GM15510 (cell line): ENCODE results near the gene RBM18.

Source experiments
- POLR2A ChIP-seq: IDR thresholded peaks from 3 replicates; pipeline ENCODE4 v1.6.1; 2011; ENCODE audit warnings: borderline replicate concordance; ENCODE audit not compliant: insufficient read length; ENCODE audit errors: extremely low read depth

Gene RBM18, protein sequence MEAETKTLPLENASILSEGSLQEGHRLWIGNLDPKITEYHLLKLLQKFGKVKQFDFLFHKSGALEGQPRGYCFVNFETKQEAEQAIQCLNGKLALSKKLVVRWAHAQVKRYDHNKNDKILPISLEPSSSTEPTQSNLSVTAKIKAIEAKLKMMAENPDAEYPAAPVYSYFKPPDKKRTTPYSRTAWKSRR

DNA sequence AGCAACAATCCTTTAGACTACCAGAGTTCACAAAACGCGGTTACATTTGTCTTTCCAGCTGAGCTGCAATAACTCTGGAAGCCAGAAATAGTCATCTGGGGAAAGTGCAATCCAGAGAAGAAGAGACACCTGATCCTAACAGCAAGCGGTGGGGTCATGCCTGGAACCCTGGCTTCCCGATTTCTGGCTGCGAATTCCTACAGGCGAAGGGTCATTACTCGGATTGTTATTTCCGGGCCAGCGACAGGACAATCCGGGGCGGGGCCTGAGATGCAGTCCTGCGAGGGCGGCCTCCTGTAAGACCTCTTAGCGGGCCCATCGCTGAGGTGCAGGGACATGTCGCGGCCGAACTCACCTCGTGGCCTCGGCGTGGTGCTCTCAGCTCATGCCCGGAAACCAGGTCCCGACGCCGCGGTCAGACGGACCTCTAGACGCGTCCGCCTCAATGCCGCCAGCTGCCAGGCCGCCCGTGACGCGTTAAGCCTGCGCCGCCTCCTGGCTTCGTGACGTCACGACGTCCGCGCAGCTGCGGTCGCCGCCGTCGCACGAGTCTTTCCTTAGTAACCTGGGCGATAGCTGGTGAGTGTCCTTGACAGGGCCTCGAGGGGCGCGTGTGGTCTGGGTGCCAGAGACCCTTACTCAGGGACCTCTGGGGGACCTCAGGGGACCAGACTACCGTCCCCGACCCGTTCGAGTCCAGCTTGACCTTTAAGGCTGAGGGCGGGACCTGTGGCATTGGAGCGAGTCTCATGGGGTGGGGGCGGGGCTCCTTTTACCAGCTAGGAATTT lies at the start of gene RBM18, which contains the start of gene MRRF:
RBM18 (minus strand) TSS at position 481 of the 789 bp plus-strand sequence. CDS start 3,348 bp downstream, outside the sequence.
MRRF (plus strand) TSS at position 523 of the 789 bp plus-strand sequence. CDS start 6,010 bp downstream, outside the sequence.
- TF ChIP-seq POLR2A: peak; percentile 87

DNA sequence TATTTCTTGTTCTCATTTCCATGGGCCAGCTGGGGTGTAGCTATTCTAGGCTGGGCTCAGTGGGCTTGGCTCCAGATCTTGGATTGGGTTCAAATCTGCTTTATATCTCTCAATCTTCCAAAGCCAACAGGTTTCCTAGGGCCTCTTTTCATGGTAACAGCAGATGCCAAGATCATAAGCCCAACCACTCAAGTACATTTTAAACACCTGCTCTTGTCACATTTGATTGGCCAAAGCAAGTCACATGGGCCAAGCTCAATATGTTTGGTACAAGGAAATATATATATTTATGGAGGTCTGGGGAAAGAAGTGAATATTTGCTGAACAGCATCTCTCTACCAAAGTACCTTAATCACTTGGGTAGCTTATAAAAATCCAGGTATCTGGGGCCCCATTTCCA lies 49.5 kb upstream of the RBM18 start:
- TF ChIP-seq POLR2A: no peak

GRCh38 chr9:122309861-122310260 lies 45.2 kb upstream of the RBM18 start:
- TF ChIP-seq POLR2A: no peak

DNA sequence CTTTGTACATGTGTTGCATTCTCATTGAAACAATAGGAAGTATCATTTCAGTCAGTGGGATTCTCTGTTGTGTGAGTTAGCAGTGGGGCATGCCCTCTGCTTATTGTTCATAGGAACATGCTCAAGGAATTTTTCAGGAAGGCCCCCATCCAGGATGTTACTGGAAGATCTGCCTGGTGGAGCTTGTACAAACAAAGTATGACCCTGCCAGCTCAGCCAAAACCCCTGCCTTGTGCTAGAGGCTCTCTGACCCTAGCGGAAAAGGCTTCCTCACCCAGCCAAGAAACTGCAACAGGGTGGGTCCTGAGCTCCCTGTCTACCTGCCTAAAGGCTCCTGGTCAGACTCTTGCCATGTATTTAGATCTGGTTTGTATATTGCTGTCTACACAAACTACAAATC lies 43.3 kb upstream of the RBM18 start:
- TF ChIP-seq POLR2A: no peak

DNA sequence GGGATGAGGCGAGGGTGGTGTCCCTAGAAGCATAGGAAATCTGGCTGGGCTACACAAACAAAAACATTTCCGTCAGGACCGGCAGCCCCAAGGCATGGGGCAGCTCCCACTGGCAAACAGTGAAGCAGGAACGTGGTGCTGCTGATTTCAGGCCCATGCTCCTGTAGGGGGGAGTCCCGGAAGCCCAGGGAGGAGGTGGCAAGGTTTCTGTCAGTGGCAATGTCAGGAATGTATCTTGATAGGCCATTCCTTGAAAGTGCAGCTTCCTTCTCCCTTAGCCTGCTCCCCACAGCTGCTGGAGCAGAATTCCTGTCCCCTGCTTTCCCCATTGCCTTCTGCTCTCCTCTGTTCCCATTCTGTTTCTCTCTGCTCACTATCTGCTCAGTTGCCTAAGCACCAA lies 42.4 kb upstream of the RBM18 start:
- TF ChIP-seq POLR2A: no peak

DNA sequence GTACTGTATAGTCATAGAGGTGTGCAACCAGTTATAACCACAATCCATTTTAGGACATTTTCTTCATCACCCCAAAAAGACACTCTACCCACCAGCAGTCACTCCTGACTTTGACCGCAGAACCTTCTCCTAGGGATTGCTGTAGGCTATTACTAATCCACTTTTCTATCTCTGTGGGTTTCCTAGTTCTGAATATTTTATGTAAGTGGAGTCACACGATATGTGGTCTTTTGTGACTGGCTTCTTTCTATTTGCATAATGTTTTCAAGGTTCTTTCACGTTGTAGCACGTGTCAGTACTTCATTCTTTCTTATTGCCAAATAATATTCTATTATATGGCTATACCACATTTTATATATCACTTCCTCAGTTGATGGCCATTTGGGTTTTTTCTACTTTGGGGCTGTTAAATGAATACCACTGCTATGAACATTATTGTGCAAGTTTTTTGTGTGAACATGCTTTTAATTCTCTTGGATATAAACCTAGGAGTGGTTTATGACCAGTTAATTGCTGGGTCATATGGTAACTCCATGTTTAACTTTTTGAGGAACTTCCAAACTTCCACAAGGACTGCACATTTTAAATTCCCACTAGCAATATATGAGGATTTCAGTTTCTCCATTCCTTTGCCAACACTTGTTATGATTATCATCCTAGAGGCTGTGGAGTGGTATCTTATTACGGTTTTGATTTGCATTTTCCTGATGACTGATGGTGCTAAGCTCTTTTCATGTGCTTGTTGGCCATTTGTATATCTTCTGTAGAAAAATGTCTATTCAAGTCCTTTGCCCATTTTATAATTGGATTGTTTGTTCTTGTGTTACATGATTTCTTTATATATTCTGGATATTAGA lies 37.8 kb upstream of the RBM18 start:
- no peak for TF ChIP-seq POLR2A

DNA sequence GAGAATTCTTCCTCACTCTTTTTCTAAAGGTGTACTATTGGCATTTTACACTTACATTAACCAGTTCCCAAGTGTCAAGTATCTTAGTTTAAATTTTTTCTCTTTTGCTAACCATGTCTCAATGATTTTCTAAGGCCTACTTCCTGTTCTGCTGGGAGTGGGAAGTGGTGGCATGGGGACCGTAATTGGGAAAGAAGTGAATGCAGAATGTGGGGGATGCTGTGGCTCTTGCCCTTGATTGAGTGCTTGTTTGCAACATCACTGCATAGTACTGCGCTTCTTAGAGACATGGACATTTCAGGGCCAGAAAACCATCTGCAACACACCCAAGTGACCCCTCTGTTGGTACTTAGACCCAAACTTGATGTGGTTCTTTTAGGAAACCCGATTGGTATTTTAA lies 32.9 kb upstream of the RBM18 start:
- TF ChIP-seq POLR2A: no peak

DNA sequence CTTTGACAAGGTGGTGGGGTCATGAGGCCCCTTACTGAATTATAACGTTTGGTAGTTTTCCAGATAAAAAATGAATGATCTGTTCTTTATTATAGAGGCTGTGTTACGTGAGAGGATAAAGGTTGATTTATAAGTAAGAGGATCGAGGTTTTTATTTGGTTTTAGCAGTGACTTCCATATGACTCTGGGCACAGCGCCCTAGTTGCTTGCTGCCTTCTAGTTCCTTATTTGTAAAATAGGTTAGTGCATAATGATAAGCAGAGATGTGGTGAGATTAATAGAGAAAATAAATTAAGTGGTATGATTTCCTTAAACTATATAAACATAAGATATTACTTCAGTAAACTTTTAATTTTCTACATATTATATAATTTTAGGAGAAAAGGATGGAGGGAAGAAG lies 29.9 kb upstream of the RBM18 start:
- TF ChIP-seq POLR2A: no peak

DNA sequence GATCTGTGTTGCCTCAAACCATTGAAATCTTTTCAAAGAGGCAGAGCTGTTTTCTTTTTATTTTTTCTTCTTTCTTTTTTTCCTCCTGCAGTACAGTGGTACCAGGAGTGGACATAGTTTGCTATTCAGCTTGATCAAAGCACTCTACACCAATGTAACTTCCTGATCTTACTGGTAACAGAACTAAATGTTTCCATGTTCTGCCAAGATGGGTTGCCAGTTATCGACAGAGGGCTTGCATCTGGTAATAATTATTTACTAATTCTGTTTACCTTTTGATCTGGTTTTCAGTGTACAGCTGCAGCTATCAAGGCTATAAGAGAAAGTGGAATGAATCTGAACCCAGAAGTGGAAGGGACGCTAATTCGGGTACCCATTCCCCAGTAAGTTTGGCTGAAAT lies 26.8 kb upstream of the RBM18 start:
- no peak for TF ChIP-seq POLR2A

DNA sequence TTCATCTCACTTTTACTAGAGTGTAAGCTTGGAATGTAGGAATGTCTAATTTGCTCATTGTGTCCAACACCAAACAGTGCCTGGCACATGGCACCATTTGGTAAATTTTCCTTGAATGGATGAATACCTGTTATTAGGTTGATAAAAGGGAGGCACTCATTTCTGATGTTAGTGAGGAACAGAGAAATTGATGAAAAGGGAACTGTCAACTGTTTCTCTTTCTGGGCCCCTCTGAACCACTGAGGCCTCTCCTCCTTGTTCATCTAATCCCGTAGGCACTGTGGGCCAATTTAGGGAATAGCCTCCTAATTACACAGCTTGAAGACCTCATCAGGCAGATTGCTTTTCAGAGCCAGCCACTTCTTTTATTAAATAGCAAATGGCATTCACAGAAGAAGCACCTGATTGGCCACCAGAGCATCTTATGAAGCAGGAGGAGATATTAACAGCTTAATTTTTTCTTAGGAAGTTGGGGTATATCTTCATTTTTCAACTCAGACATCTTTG lies 22.6 kb upstream of the RBM18 start:
- no peak for TF ChIP-seq POLR2A

DNA sequence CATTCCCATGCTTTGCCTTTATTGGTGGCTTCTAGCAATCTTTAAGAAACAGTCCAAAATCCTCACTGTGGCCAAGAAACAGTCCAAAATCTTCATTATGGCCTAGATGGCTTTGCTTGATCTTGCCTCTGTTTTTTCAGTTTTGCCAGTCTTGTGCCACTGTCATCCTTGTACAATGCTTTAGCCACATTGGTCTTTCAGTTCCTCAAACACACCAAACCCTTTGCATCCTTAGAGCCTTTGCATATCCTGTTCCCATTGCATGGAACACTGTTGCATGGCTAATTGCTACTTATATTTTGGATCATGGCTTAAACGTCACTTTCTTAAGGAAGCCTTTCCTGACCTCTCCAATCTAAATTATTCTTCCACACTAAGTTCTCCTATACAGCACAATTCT lies 22.1 kb upstream of the RBM18 start:
- TF ChIP-seq POLR2A: no peak

- TF ChIP-seq POLR2A: no peak
These were observed 16.7 kb upstream of the RBM18 start for GRCh38 chr9:122281368-122281767.

- no peak for TF ChIP-seq POLR2A
These were observed 12.8 kb upstream of the RBM18 start for GRCh38 chr9:122277285-122277897.

GRCh38 chr9:122276096-122276495 lies 11.5 kb upstream of the RBM18 start:
- no peak for TF ChIP-seq POLR2A
